ENCODE results near the gene KCTD11.

KCTD11 gene

GRCh38 chr17:7380855-7381683 lies 29.1 kb downstream of the KCTD11 start, which contains the start of gene TNK1:
TNK1 (plus strand) TSS chr17:7381089; CDS start chr17:7382927, 1,838 bp downstream.
- DNase-seq: no peak

GRCh38 chr17:7382901-7383300 lies 30.9 kb downstream of the KCTD11 start:
- DNase-seq: no peak

GRCh38 chr17:7383371-7383741 lies 31.4 kb downstream of the KCTD11 start:
- no peak for DNase-seq

- peak; percentile 17 to 21 for DNase-seq
Measured at GRCh38 chr17:7383742-7384488, 32.0 kb downstream of the KCTD11 start.

GRCh38 chr17:7384489-7385081 lies 32.6 kb downstream of the KCTD11 start:
- DNase-seq: no peak

GRCh38 chr17:7388856-7389255 lies 36.9 kb downstream of the KCTD11 start:
- DNase-seq: no peak

- DNase-seq: no peak
Measured at GRCh38 chr17:7389924-7390910, 38.3 kb downstream of the KCTD11 start.

- no peak for DNase-seq
Measured at GRCh38 chr17:7391307-7391706, 39.3 kb downstream of the KCTD11 start.

- DNase-seq: no peak
Measured at GRCh38 chr17:7392696-7393612, 41.0 kb downstream of the KCTD11 start.

GRCh38 chr17:7393613-7394451 lies 41.9 kb downstream of the KCTD11 start:
- peak in 1 of 2 experiments; percentile 40 for DNase-seq

- DNase-seq: peak in 1 of 2 experiments; percentile 40
Measured at GRCh38 chr17:7394452-7395191, 42.7 kb downstream of the KCTD11 start, which contains the start of gene PLSCR3. PLSCR3 (minus strand) TSS chr17:7394525; CDS start chr17:7394110, 415 bp downstream.

GRCh38 chr17:7396147-7396546 lies 44.2 kb downstream of the KCTD11 start:
- DNase-seq: no peak

GRCh38 chr17:7398612-7399011 lies 46.6 kb downstream of the KCTD11 start:
- no peak for DNase-seq

GRCh38 chr17:7403043-7403726 lies 51.2 kb downstream of the KCTD11 start:
- no peak for DNase-seq

GRCh38 chr17:7403727-7403976 lies 51.7 kb downstream of the KCTD11 start:
- no peak for DNase-seq

- peak; percentile 85 to 95 for DNase-seq
Measured at GRCh38 chr17:7403977-7404736, 52.2 kb downstream of the KCTD11 start, which contains the start of gene TMEM256. TMEM256 (minus strand) TSS chr17:7404097; CDS start chr17:7404084, 13 bp downstream.
